NCI-H128 (cell line): ENCODE measurements around the gene SCAI.
"Not testable (repeated sequence)": the region's sequence is repeated elsewhere in the genome, so short reads cannot be mapped to it uniquely, and the experiment has no call there.

Source experiments
- DNase-seq: peaks from one replicate; lab custom pipeline; 2025; ENCODE audit not compliant: unreplicated experiment; lab: John Stamatoyannopoulos, UW

SCAI gene

DNA sequence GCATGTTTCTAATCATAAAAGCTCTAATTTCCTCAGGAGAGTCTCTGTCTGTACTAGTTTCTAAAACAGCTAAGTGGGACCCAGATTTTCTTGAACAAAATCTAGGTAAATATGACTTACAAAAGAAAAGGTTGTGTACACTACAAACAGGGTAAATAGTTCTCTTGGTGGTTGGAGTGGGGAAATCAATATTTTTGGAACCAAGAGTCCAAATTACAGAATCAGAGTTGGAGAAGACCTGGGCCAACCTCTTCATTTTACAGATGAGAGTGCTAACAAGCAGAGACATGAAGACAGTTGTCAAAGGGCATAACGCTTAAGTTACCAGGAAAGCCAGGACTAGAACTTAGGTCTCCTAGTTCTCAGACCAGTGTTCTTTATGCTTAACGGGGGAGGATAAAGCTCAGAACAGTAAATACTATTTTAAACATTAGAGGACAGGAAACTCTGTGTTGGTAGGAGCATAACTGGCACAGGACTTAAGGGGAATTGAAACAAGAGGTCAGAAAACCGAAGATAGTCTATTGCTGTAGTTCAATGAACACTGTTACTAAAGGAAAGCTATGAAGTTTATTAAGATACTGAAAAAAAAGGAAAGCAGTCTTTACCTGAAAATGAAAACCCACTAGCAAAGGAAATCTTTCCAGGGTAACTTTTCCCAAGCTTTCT lies 193.1 kb downstream of the SCAI start:
- no peak for DNase-seq

DNA sequence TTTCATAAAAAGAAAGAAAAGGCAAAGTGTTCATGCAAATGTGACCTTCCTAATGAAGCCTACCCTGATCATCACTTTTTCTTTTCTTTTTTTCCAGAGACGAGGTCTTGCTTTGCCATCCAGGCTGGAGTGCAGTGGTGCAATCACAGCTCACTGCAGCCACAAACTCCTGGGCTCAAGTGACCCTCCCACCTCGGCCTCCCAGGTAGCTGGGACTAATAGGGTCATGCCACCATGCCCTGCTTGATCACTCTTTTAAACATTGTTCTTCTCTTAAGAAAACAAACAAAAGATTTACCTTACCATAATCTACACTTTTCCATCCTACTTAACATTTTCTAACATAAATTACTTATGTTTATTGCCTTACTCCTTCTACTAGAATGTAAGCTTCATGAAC lies 193.9 kb downstream of the SCAI start:
- no peak for DNase-seq

DNA sequence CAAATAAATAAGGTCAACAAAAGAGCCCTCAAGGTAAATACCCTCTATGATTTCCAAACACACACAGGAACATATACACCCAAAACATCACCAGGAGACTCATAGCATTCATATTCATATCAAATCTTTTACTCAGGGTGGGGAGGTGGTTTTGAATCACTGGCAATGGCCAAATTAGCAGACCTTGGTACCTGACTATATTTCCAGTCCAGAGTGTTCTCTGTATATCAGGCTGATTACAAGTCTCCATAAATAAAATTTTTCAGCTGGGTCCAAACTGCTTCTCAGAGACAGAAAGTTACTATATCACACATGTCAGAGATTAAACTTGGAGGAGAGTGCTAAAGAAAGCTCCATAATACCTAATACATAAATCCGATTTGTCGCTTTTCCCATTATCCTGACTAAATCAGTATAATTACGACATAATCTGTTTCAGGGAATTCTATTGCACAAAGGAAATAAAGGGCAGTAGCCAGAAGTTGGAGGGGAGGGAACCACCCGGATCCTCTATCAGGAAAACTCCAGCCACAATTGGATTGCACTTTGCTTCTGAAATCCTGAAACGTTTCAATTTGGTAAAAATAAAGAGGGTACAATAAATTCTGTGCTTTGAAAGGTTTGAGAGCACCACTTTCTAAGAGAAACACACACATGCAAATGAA lies 195.5 kb downstream of the SCAI start:
- DNase-seq, result no peak

DNA sequence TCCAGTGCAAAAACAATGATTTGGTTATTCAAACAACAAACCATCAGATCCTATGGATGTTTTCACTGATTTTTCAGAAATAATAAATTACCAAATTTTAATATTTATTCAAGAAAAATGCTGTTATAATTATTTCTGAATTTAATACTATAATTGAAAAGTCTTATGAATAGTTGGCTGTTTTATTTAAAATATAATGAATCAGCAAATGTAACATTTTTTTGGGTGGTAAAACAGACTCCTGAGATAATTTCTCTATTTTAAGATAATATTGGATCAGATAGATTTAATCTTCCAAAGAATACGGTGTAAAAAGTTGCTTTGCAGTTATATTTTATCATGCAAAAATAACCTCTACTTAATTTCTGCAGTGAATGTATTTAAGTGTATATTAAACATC lies 197.2 kb downstream of the SCAI start:
- DNase-seq, result no peak

DNA sequence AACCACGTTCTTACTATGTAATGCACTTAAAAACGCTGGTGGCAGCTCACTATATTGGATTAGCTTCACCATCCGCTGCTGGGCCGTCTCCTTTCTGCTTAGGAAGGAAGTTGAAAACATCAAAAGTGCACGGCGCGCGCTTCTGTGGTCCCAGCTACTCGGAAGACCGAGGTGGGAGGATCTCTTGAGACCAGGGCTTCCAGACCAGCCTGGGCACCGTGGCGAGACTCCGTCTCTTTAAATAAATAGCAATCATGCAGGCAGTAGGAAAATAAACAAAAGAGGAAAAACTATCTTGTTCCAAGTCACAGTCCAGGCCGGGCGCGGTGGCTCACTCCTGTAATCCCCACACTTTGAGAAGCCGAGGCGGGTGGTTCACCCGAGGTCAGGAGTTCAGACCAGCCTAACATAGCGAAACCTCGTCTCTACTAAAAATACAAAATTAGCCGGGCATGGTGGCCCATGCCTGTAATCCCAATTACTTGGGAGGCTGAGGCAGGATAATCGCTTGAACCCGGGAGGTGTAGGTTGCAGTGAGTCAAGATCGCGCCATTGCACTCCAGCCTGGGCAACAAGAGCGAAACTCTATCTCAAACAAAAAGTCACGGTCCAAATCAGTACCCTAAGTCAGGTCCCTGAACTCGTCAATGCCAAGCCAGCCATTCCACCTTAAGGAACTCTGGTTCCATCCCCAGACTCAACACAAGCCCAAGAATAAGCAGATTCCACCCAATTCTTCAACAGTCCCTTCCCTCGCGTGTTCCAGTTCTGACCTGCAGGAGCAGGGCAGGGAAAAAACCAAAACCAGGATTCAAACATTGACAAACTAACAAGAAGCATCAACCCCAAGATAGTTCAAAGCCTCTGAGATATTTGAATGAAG lies 201.4 kb downstream of the SCAI start:
- no peak for DNase-seq

DNA sequence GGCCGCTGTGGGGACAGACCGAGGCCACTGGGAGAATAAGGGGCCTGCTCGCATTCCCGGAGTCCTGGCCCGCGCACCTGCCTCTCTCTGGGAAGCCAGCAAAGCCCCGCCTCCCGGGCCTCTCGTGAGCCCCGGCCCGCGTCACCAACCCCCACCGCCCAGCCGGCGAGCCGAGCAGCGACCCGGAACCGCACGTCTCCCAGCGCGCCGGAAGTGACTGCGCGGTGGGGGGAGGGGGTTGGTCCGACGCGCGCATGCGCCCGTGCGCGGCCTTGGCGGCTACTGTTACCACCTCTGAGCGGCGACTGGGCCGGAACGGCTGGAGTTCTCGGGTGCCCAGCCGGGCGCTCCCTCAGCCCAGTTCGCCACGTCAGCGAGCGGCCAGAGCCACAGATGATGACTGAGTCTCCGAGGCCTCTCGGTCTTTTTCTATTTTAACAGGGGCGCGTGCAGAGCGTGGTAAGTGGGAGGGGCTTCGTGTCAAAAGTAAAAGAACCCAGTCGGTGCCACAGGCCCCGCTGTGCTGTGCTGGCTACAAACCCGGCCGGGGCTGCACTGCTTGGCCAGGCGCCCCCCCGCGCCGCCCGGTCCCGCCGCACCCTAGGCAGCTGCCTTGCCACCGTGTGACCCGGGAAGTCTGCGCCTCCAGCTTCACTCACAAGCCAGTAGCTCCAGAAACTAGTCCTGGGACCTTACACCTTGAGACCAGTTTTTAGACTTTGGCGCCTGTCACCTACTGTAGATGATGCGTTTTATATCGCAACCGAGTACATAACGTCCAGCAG lies 202.2 kb downstream of the SCAI start, which contains the start of gene GOLGA1:
GOLGA1 (minus strand) TSS at position 190 of the 785 bp plus-strand sequence. CDS start 2,372 bp downstream, outside the sequence.
- peak; percentile 90 for DNase-seq

DNA sequence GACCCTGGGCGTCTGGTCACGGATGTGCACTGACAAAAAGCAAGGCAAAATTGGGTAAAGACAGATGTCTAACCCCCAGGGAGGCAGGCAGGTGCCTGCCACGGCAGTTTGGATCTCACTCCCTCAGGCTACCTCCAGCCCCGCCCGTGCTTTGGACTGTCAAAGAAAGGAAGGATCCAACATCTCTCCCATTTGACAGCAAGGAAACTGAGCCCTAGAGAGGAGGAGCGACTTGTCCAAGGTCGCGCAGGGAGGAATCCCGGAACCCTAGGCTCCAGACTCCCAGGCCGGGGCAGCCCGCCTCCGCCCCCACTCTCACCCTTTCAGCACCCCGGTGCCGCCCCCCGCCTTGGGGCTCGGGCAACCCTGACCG lies 202.8 kb downstream of the SCAI start:
- no peak for DNase-seq

DNA sequence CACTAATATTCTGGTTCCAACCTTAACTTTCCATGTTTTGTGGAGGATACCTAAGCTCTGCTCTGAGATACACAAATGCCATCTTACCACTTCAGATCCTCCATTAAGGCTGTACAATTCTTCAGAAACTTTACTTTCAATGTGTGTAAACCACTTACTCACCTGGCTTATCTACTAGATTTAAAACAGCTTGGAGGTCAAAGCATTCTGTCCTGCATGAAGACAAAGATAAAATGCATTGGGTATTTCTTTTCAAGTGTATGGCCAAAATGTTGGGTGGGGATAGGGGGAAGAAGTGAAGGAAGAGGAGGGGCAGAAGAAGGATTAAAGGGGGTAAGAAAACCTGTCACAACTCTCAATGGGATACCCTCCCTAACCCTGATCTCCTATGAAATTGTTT lies 203.4 kb downstream of the SCAI start:
- no peak for DNase-seq

DNA sequence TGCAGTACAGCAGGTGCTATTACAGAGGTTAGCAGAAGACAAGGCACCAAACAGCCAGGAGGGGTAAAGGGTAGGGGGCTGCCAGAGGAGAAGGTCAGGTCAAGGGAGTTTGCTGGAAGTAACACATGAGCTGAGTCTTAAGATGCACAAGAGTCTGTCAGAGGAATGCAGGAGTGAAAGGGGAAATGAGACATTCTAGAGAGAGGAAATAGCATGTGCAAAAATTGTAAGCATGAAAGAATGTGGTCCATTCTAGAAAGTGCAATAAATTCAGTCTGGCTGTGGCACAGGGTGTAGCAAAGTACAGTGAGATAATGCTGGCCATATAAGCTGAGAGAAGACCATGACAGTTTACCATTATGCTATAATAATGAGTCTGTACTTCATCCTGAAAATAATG lies 209.0 kb downstream of the SCAI start:
- no peak for DNase-seq

DNA sequence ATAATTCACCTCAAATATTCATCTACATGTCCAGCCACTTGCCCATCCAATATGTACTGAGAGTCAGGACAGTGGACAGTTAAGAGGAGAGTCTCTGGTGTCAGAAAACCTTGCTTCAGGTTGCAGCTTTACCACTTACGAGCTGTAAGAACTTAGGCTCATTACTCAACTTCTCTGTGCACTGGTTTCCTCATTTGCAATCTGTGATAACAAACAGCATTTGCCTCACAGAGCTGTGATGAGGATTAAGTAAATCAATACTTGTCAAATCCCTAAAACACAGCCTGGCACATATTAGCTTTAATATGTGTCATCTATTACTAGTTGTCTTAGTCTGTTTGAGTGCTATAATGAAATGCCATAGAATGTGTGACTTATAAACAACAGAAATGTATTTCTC lies 211.0 kb downstream of the SCAI start:
- no peak for DNase-seq

DNA sequence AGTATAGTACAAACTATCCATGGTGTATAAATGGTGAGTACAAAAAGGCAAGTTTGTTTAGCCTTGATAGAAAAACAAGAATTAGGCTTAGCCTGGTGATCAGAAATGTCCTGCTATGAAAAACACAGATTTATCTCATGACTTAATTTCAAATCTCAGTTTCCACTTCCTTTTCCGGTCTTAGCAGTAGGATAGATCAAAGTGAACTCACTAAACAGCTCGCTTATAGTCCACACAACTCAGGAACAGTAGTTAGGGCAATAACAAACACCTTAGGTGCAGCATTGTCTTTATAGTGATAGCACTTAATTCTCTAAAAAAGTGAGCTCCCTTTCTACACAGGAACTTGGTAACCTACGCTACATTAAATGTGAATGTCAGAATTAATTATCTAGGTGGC lies 213.9 kb downstream of the SCAI start:
- no peak for DNase-seq

DNA sequence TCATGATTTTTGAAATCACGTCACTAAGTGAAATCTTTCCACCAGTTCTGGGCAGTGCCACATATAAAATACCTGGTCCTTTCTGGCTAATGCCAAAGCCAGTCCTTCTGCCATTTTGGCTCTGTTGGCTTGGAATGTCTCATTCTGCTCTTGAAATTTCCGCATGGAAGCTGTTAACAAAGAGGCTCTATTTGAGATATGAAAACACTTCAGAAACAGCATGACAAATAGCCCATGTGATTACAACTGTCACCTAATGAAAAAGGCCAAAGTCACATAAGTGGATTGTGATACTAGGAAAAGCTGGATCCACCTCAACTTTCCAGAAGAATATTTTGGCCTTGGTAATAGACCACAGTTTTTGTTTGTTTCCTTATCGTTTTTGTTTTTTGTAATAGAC lies 215.2 kb downstream of the SCAI start:
- no peak for DNase-seq

DNA sequence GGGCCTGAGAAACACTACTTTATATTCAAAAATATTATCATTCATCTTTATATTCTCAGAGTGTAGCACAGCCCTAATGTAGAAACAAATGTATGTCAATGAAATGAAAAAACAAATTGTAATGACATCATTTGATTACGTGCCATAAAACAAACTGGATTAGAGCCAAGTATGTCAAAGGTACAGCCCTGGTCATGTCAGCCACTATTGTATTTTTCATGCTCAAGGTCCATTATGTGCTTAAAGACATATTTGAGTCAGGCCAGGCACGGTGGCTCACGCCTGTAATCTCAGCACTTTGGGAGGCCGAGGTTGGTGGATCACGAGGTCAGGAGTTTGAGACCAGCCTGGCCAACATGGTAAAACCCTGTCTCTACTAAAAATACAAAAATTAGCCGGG lies 222.9 kb downstream of the SCAI start:
- DNase-seq, result not testable (repeated sequence)

DNA sequence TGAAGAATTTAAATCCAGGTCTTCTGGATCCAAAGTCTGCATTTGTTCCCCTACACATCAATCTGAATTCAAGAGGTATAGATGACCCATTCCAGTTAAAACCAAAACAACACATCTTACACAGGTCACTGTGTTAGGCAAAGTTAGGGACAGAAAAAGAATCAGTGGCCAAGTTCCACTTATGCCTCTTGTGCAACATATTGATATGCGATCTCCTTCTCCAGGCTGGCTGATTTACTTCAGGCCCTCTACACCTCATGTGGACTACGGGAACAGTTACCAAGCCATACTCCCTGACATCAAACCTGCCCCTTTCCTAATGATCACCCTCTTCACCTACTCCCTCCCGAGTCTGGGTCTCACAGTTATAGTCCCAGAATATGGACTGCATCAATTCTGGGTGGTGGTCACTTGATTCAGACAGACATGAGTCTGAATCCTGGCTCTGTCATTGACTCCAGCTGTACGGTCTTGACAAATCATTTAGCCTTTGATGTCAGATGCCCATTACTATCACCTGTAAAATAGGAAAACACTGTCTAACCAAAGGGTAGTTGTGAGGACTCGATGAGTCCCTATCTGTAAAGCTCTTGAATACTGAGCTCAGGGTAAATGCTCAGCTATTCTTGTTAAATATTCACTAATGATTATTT lies 228.4 kb downstream of the SCAI start:
- no peak for DNase-seq

DNA sequence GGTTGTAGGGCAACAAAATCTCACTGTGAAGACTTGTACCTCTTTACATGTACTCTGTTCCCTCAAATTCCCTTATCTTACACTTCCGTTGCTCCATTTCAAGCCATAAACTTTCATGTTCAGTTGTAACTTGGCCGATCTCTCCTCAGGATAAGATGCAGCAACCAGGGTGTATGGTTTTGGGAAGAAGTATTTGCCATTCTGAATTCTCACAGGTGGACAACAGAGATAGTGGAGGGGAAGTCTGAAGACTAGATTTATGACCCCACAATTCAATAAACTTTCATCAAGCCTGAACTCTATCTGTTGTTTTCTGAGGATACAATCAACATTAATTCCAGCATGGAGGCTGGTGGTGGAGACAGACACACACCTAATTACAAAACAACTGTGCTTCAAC lies 229.9 kb downstream of the SCAI start:
- no peak for DNase-seq

DNA sequence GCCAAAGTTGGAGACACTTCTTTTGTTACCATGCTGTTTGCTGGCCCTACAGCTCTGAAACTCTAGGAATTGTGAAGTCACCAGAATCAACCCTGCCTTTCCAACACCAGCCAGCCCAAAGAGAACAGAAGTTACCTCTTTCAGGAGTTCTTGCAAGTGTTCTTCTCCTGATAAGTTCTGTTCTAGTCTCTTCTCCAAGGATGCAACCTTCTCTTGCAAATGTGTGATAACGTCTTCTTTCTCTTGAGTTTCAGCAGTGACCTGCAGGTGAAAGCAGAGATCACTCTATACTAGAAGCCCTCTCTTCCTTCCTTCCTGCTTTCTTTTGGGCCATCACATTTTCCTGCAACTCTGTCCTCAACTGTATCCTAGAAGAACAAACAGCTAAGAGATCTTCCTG lies 231.6 kb downstream of the SCAI start:
- no peak for DNase-seq

DNA sequence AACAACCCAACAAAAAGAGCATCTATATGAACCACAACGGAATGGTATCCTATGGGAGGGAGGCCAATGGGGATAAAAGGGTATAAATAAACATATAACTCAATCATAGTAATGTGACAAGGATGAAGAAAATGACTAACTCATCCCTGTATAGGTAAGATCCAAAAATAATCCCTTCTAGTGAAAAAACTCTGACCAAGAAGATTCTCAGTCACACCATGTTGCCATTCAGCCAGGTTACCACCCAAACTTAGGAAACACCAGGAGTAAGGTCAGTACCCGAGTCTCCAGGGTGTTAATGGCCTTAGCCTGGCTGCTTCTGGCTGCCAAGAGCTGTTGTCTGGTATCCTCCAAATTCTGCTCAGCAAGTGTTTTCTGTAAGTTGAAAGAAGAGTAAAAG lies 235.2 kb downstream of the SCAI start:
- DNase-seq, result no peak

DNA sequence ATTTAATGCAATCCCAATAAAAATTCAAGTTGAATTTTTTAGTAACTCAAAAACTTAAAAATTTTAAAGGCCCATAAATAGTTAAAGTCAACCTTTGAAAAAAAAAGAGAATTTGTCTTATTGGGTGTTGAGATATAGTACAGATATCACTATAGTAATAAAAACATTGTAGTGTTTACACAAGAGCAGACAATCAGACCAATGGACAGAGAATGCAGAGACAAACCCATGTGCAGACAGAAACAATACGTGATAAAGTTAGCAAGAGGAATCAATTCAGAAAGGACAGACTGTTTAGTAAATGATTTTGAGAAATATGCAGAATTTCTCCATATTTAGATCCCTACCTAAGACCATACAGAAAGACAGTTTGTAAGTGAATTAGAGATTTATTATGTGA lies 236.4 kb downstream of the SCAI start:
- DNase-seq, result no peak

DNA sequence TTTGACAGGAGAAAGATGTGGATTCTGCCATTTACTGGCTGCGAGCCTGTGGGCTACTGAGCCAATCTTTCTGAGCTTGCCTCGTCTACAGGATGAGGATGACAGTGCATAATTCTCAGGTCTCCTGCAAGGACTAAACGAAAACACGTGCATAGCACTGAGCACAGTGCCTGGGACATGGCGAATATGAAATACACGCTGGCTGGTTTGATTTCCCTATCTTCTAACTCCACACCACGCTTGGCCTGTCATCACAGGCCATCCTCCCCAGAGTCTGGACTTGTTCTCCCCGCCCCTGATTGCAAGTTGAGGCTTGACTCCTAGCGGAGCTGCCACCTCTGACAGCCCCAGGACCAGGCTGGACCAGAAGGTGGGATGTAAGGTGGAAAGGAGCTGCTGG lies 243.5 kb downstream of the SCAI start:
- DNase-seq, result no peak

DNA sequence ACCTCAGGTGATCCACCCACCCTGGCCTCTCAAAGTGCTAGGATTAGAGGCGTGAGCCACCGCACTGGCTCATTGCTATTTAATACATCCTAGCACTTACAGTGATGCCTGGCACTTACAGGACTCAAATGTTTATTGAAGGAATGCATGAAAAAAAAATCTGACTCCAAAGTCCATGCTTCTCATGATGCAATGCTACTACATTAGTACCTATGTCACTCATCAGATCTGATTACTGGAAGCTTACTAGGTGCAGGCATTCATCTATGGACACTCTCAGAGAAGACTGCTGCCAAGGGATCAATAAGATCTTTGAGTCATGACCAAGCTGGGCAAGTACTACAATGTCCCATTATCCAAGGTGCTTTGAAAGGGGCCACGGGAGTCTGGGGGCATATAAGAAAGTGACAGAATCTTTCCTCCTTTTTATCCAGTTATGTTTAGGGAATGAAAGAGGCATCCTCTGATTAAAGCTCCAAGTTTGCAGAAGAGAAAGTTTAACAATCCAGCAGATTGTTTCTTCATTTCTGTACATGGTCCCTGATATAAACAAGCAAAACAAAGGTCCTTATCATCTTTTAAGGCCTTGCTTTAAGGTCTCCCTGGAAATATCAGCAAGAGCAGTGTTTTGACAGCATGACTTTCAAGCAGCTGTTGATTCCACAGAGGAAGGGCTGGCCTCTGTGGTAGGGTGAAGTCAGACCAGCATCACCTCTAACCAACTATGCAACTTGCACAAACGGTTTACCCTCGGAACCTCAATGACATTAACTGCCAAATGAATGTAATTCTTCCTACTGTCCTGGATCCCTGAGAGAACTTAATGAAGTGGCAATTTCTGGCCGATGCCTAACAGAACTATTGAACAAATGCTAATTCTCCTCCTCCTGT lies 245.5 kb downstream of the SCAI start:
- no peak for DNase-seq
